ENCODE measurements around the gene SPATA2.

DNA sequence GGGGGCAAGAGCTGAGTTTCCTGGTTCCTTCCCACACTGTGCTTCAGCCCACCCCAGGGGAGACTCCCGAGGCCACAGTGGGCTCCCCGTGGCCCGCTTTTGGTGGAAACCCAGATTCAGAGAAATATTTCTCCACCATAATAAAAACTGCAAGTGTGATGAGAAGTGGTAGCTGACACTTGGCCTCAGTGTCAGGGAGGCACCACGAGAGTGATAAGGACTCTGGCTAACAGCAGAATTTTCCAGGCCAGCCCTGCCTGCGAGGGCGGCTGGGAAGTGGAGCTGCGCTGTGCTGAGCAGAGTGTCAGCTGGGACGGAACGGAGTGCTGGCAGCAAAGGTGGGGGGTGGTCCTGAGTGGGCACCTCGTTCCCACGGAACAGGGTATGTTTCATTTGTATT is 22.5 kb downstream of the SPATA2 start:
- TF ChIP-seq, protein P1, sequence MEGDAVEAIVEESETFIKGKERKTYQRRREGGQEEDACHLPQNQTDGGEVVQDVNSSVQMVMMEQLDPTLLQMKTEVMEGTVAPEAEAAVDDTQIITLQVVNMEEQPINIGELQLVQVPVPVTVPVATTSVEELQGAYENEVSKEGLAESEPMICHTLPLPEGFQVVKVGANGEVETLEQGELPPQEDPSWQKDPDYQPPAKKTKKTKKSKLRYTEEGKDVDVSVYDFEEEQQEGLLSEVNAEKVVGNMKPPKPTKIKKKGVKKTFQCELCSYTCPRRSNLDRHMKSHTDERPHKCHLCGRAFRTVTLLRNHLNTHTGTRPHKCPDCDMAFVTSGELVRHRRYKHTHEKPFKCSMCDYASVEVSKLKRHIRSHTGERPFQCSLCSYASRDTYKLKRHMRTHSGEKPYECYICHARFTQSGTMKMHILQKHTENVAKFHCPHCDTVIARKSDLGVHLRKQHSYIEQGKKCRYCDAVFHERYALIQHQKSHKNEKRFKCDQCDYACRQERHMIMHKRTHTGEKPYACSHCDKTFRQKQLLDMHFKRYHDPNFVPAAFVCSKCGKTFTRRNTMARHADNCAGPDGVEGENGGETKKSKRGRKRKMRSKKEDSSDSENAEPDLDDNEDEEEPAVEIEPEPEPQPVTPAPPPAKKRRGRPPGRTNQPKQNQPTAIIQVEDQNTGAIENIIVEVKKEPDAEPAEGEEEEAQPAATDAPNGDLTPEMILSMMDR (IDR thresholded peaks at IDR 0.05; ENCODE audit: borderline replicate concordance, extremely low read depth, low read length, poor library complexity, severe bottlenecking), result no peak
- no peak for TF ChIP-seq EZH2 (IDR thresholded peaks at IDR 0.05; ENCODE audit: borderline replicate concordance, low read depth, low read length, severe bottlenecking)

Data from DND-41 (cell line).